Natural killer cell (primary cell): ENCODE data around the gene CENPE. TPM values are rescaled to one million over a fixed set of nuclear protein-coding genes. Genes with fewer than 3 reads are reported as not detected.

ENCODE experiments used
- ATAC-seq, 3 donors: fragments of 150-1000 bp in 2 of 3; fragments of 200-7000 bp in 1 of 3; cut with Tn5 transposase; 1 replicate in 1 of 3; 2 replicates in 2 of 3; pipeline ENCODE4 v1.10.0; 2021; ENCODE audit warnings: mild to moderate bottlenecking in 2 of 3, moderate library complexity in 2 of 3
- DNase-seq, 2 donors: peaks; one replicate each; pipeline versions ENCODE4 v3.0.0 to v3.0.0-alpha.2; 2013 to 2021; ENCODE audit warnings: mixed read lengths in 1 of 2
- H3K27ac ChIP-seq: one replicate; pipeline ENCODE4 v1.5.1; 2013; ENCODE audit warnings: mild to moderate bottlenecking, low read length
- H3K27me3 ChIP-seq: one replicate; pipeline ENCODE4 v1.6.1; 2013; ENCODE audit warnings: low read length; ENCODE audit not compliant: control insufficient read depth, insufficient read depth
- H3K36me3 ChIP-seq: one replicate; pipeline ENCODE4 v1.6.1; 2013; ENCODE audit warnings: low read length; ENCODE audit not compliant: control insufficient read depth, insufficient read depth
- H3K4me1 ChIP-seq: one replicate; pipeline ENCODE4 v1.6.1; 2013; ENCODE audit warnings: low read length; ENCODE audit not compliant: control insufficient read depth, insufficient read depth
- H3K4me3 ChIP-seq: one replicate; pipeline ENCODE4 v1.5.1; 2013; ENCODE audit warnings: low read length
- H3K9me3 ChIP-seq: one replicate; pipeline ENCODE4 v1.6.1; 2013; ENCODE audit warnings: low read length; ENCODE audit not compliant: control insufficient read depth, insufficient read depth
- H3K27ac Mint-ChIP-seq, 2 donors: one replicate each; pipeline ENCODE4 v1.8.0; 2022; ENCODE audit warnings: mild to moderate bottlenecking in 2 of 2, mixed read lengths in 2 of 2, moderate library complexity in 1 of 2
- H3K27me3 Mint-ChIP-seq, 2 donors: one replicate each; pipeline ENCODE4 v1.8.0; 2022; ENCODE audit warnings: low read depth in 2 of 2, mixed read lengths in 2 of 2
- H3K36me3 Mint-ChIP-seq: one replicate; pipeline ENCODE4 v1.8.0; 2022; ENCODE audit warnings: mixed read lengths
- H3K4me1 Mint-ChIP-seq, 2 donors: one replicate each; pipeline ENCODE4 v1.8.0; 2022; ENCODE audit warnings: mixed read lengths in 2 of 2
- H3K4me3 Mint-ChIP-seq: one replicate; pipeline ENCODE4 v1.8.0; 2022; ENCODE audit warnings: mild to moderate bottlenecking, moderate library complexity, mixed read lengths
- H3K9me3 Mint-ChIP-seq, 2 donors: one replicate each; pipeline ENCODE4 v1.8.0; 2022; ENCODE audit warnings: mixed read lengths in 2 of 2
- CTCF ChIP-seq: fragments of 200-600 bp; IDR thresholded peaks from one replicate; pipeline ENCODE4 v1.8.0; 2022; ENCODE audit warnings: antibody characterized with exemption
- WGBS: methylation state at CpG from one replicate; pipeline ENCODE4 v1.1.7; 2013; ENCODE audit warnings: missing lambda C conversion rate; ENCODE audit not compliant: insufficient coverage; 5-methylcytosine and 5-hydroxymethylcytosine counted together
- intact Hi-C: fragments of 100-400 bp; cut with micrococcal nuclease; formaldehyde crosslinking; loops from one replicate; pipeline ENCODE4 v1.14.2; 2022
- total RNA-seq, 4 donors: library from RNA; stranded (reverse); fragments of 120-200 nt in 1 of 4; gene quantifications; one replicate each; pipeline versions ENCODE4 v1.2.3 to v1.2.4, GENCODE V29; 2013 to 2022

Gene CENPE
- total RNA-seq, 3 donors from 2014 or later (not counting 1 experiment from before 2014, with no cell fraction given): 2.7 to 6.9 (median 4.8) TPM

DNA sequence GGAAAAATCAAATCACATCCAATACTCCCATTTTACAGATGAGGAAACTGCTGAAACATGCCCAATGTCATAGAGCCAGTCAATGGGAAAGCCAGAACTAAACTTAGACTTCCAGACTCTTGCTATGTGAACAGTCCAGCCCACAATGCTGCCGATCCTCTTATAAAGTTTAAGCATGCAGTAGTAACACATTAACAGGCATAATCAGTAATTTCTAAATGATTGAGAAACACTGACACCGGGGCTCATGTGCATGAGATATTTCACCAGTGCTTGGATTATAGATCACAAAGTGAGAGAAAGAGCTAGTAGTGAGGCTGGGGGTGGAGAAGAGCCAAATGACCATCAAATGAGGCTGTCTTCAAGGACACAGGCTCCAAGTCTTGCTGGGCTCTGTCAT is 101.0 kb downstream of the CENPE start:
- Histone ChIP-seq H3K36me3 (no peaks in the 10 kb centered on the region), H3K27me3 (no peaks in the 10 kb centered on the region), H3K9me3 (no peaks in the 10 kb centered on the region), H3K4me3 (no peak overlapping the region), H3K27ac (no peak overlapping the region), H3K4me1 (peaks cover 7% of the 10 kb centered on the region)
- intact Hi-C loops: loop anchor here (5.0 to 10.0 kb wide), 2 partner anchors 472 to 650 kb away; no protein-coding TSS in a partner anchor
- ATAC-seq (no peak), DNase-seq (no peak)
- TF ChIP-seq CTCF: no peak
- no peaks in the 10 kb centered on the region for H3K27me3 Mint-ChIP-seq
- no peaks in the 10 kb centered on the region for H3K36me3 Mint-ChIP-seq
- no peak overlapping the region for H3K27ac Mint-ChIP-seq
- peaks cover 29 to 37% of the 10 kb centered on the region in 2 donors for H3K4me1 Mint-ChIP-seq
- H3K4me3 Mint-ChIP-seq: no peak overlapping the region
- WGBS: 93% methylated on average over 2 of the region's 2 CpGs
- no peaks in the 10 kb centered on the region for H3K9me3 Mint-ChIP-seq

- Mint-ChIP-seq H3K4me3 (no peak overlapping the region), H3K27ac (no peak overlapping the region), H3K27me3 (no peaks in the 10 kb centered on the region), H3K36me3 (peaks cover 10% of the 10 kb centered on the region), H3K9me3 (no peaks in the 10 kb centered on the region), H3K4me1 (peaks cover 28 to 38% of the 10 kb centered on the region in 2 donors)
- Histone ChIP-seq H3K27ac (no peak overlapping the region), H3K4me3 (no peak overlapping the region), H3K36me3 (peaks cover 7% of the 10 kb centered on the region), H3K4me1 (peaks cover 7% of the 10 kb centered on the region), H3K9me3 (no peaks in the 10 kb centered on the region), H3K27me3 (no peaks in the 10 kb centered on the region)
- no peak for TF ChIP-seq CTCF
- ATAC-seq (no peak), DNase-seq (no peak)
- WGBS: 98% methylated on average over 3 of the region's 3 CpGs
- intact Hi-C loops: loop anchor here (5.0 to 10.0 kb wide), 2 partner anchors 470 to 648 kb away; no protein-coding TSS in a partner anchor
Measured at GRCh38 chr4:103095080-103095479, 103.1 kb downstream of the CENPE start.

GRCh38 chr4:103092245-103092644 is 105.9 kb downstream of the CENPE start:
- H3K9me3 Mint-ChIP-seq: no peaks in the 10 kb centered on the region
- Histone ChIP-seq H3K4me1 (no peaks in the 10 kb centered on the region), H3K36me3 (peaks cover 11% of the 10 kb centered on the region), H3K27ac (no peak overlapping the region), H3K9me3 (no peaks in the 10 kb centered on the region), H3K27me3 (no peaks in the 10 kb centered on the region), H3K4me3 (no peak overlapping the region)
- H3K36me3 Mint-ChIP-seq: peaks cover 24% of the 10 kb centered on the region
- H3K27me3 Mint-ChIP-seq: no peaks in the 10 kb centered on the region
- TF ChIP-seq CTCF: no peak
- no peak overlapping the region for H3K4me3 Mint-ChIP-seq
- H3K4me1 Mint-ChIP-seq: peaks cover 10 to 16% of the 10 kb centered on the region in 2 donors
- ATAC-seq (no peak), DNase-seq (no peak)
- intact Hi-C loops: loop anchor here (10.0 kb wide), 1 partner anchor 467 kb away; no protein-coding TSS in a partner anchor
- H3K27ac Mint-ChIP-seq: peak overlapping the region; percentile 61 to 79
